ENCODE measurements around the gene ENOPH1.

The ENOPH1 gene

DNA sequence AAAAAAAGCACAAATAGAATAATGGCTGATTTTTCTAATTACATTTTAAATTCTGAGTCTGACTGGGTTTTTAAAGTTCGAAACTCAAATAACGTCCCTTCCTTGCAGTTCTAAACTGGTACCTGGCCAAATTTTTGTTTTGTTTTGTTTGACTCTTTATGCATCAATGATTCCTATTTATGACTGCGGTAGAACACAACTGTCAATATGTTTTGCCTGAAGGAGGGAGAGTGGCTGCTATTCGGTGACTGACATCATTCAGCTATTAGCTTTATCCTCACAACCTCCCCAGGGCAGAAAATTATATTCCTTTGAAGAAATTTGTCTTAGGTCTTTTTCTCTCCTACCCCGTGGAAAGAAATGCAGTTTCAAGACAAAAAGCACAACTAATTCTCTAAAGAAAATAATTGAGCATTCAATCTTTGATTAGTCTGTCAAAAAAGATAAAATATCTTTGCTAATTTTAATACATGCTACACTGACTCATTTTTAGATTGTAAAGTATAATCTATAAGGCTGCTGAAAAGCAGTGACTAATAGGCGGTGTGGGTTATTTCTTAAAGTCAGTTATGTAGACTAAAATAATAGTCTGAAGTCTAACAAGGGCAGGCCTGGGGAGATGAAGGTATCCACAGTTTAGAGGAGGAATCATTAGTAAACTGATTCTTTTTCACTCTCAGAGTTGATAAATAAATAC, 69.5 kb downstream of the ENOPH1 start:
- no peak overlapping the region for H3K27ac Mint-ChIP-seq

DNA sequence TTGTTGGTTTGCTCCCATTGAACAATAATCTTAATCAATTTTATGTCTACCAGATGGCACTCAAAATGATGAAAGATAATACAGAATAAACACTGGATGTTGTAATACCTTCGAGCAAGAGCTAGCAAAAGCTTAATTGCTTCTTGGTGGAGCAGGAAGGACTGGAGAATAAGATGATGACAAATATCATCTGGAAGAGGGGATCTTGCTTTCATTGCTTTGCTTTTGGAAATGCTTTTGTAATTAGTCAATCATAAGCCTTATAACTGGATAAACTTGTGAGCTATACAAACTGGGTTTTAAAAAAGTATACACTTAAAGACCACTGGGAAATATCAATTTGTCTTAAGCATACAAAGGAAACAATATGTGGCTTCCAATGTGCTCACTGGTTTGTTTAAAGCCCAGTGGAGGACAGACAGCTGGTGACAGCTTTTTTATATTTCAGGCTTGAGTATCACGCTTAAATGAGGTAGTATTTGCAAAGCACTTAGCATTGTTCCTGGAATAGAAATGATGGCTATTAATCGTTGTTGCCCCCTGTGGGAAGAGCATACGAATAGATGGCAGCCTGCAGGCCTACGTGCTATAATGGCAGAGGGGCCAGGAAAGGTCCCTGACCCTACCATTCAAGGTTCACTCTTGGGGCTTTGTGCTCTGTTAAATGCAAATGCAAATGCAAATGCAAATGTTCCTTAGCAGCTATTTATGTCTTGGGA, 70.2 kb downstream of the ENOPH1 start:
- Mint-ChIP-seq H3K27ac (no peak overlapping the region), H3K9me3 (ENCODE audit: low read depth) (no peaks in the 10 kb centered on the region), H3K27me3 (no peaks in the 10 kb centered on the region), H3K4me3 (no peak overlapping the region), H3K36me3 (peaks cover 6% of the 10 kb centered on the region), H3K4me1 (ENCODE audit: low read depth) (no peaks in the 10 kb centered on the region)

More for the DNA sequence above, 69.5 kb downstream of the ENOPH1 start:
- Mint-ChIP-seq H3K36me3 (peaks cover 7% of the 10 kb centered on the region), H3K9me3 (ENCODE audit: low read depth) (no peaks in the 10 kb centered on the region), H3K27me3 (no peaks in the 10 kb centered on the region), H3K4me3 (no peak overlapping the region), H3K4me1 (ENCODE audit: low read depth) (no peaks in the 10 kb centered on the region)

DNA sequence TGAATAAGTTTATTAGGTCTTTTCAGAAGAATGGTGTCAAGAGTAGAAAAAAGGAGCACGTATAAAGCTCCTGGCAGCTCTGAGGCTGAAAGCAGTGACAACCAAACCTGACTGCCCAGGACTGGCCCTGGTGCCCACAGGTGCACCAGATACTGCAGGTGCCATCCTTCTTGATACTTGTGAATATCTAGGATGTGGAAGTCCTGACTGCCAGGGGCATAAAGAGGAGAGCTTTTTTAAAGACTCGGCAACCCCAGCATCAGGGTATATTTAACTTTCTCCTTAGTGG, 70.7 kb downstream of the ENOPH1 start:
- no peaks in the 10 kb centered on the region for H3K4me1 Mint-ChIP-seq (ENCODE audit: low read depth)
- H3K36me3 Mint-ChIP-seq, result peaks cover 6% of the 10 kb centered on the region
- H3K27ac Mint-ChIP-seq, result no peak overlapping the region
- H3K27me3 Mint-ChIP-seq, result no peaks in the 10 kb centered on the region
- H3K4me3 Mint-ChIP-seq, result no peak overlapping the region
- H3K9me3 Mint-ChIP-seq (ENCODE audit: low read depth), result no peaks in the 10 kb centered on the region

DNA sequence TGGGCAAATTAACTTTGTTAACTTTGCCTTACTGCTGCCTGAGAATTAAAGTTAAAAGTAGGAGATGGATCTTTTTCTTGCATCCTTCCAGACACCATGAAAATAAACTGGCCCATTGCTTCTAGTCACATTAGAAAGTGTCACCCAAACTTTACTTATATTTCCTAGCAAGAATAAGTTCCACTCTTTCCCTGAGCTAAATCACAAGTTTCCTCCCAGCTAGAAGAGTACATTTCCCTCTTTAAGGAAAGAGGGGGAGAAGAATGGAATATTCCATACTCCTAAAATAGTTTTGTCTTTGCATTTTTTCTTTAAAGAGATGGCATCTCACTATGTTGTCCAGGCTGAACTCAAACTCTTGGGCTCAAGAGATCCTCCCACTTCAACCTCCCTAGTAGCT, 77.6 kb downstream of the ENOPH1 start:
- Mint-ChIP-seq H3K4me1 (ENCODE audit: low read depth) (no peaks in the 10 kb centered on the region), H3K27me3 (peaks cover 5% of the 10 kb centered on the region), H3K27ac (no peak overlapping the region), H3K4me3 (no peak overlapping the region), H3K9me3 (ENCODE audit: low read depth) (no peaks in the 10 kb centered on the region), H3K36me3 (no peaks in the 10 kb centered on the region)

DNA sequence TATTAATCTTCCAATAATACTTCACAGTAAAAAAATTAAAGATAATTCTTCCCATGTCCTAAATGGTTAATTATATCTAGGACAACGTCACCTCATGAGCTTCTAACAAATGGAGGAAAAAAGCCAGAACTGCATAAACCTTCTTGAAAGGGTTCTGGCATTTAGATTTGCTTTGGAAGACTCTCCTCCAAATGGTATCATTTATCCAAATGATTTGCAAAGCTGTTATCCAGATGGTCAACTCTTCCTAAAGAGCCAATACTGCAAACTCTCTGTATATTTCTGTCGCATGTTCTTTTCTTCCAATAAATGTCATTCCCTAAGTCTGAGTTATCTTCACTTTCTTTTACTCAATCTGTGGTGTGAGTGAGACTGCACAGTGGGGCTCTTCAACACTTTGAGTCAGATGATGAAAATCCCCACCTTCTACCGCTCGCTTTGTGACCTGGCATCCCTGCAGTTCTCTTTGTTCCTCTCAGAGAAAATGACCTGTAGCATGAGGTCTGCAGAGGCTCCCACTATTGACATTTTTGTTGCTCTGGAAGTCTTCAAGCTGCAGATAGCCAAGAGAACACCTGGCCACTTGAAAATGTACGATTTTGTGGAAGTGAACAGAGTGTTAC, 78.5 kb downstream of the ENOPH1 start:
- Mint-ChIP-seq H3K27me3 (peaks cover 5% of the 10 kb centered on the region), H3K4me1 (ENCODE audit: low read depth) (no peaks in the 10 kb centered on the region), H3K27ac (no peak overlapping the region)

DNA sequence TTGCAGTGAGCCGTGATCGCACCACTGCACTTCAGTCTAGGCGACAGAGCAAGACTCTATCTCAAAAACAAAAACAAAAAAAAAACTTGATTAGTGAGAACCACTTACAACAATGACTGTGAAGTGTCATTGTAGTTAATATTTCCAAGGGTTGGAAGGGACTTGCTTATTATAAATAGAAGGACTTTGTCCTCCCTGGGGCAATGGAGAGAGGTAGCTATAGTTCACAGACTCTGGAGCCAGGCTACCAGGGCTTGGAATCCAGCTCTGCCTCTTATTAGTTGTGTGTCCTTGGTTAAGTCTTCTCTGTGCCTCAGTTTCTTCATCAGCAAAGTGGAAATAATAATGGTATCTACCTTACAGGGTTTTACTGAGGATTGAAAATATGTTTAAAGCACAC, 79.8 kb downstream of the ENOPH1 start:
- Mint-ChIP-seq H3K27me3 (peaks cover 12% of the 10 kb centered on the region), H3K36me3 (no peaks in the 10 kb centered on the region), H3K9me3 (ENCODE audit: low read depth) (no peaks in the 10 kb centered on the region), H3K4me3 (no peak overlapping the region), H3K4me1 (ENCODE audit: low read depth) (no peaks in the 10 kb centered on the region), H3K27ac (no peak overlapping the region)

More for the DNA sequence above, 78.5 kb downstream of the ENOPH1 start:
- H3K4me3 Mint-ChIP-seq, result no peak overlapping the region
- no peaks in the 10 kb centered on the region for H3K9me3 Mint-ChIP-seq (ENCODE audit: low read depth)
- no peaks in the 10 kb centered on the region for H3K36me3 Mint-ChIP-seq

Measured in activated naive CD8-positive, alpha-beta T cell (primary cell).